ENCODE results near the gene MSH5. TPM values are rescaled to one million over a fixed set of nuclear protein-coding genes. Genes with fewer than 3 reads are reported as not detected.
A peak's percentile ranks its signal among the peaks of the same experiment; 100 is the strongest.

Gene MSH5
- total and polyA plus RNA-seq, 5 donors from 2014 or later = 1.2 to 17.4 (median 1.4) TPM

- no peaks in the 10 kb centered on the region for H3K27me3 Mint-ChIP-seq
- Histone ChIP-seq H3K4me1 (ENCODE audit: control insufficient read depth, insufficient read depth, low read length, poor library complexity, severe bottlenecking) (no peaks in the 10 kb centered on the region), H3K4me3 (ENCODE audit: low read depth, low read length) (no peak overlapping the region), H3K36me3 (ENCODE audit: control insufficient read depth, insufficient read depth, low read length) (no peaks in the 10 kb centered on the region), H3K27ac (ENCODE audit: insufficient read depth, low read length, poor library complexity, severe bottlenecking) (no peak overlapping the region), H3K27me3 (ENCODE audit: control insufficient read depth, insufficient read depth, low read length) (no peaks in the 10 kb centered on the region), H3K9me3 (ENCODE audit: control insufficient read depth in 2 of 2, low read length in 2 of 2) (no peaks in the 10 kb centered on the region)
- H3K4me3 Mint-ChIP-seq = no peak overlapping the region
- no peak for DNase-seq
- H3K9me3 Mint-ChIP-seq = no peaks in the 10 kb centered on the region
- peaks cover 19% of the 10 kb centered on the region for H3K36me3 Mint-ChIP-seq
- H3K27ac Mint-ChIP-seq = peak overlapping the region in 1 of 3 donors; percentile 55
- H3K4me1 Mint-ChIP-seq = peaks cover 0 to 6% (median 4%) of the 10 kb centered on the region in 4 donors
- ATAC-seq (ENCODE audit: low read depth in 2 of 2) = no peak
These were observed 21.0 kb downstream of the MSH5 start for GRCh38 chr6:31760790-31761189.

GRCh38 chr6:31761343-31761742, 21.5 kb downstream of the MSH5 start:
- peaks cover 19% of the 10 kb centered on the region for H3K36me3 Mint-ChIP-seq

DNA sequence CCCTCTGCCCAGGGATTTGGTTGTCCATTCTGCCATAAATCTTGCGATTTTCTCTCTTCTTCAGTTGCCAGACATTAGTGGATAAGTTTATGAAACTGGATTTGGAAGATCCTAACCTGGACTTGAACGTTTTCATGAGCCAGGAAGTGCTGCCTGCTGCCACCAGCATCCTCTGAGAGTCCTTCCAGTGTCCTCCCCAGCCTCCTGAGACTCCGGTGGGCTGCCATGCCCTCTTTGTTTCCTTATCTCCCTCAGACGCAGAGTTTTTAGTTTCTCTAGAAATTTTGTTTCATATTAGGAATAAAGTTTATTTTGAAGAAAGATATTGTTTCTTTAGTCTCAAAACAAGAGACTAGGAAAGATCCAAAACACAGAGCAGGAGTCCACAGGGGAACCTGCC, 22.6 kb downstream of the MSH5 start, which contains the start of gene SAPCD1:
TSS of gene SAPCD1 (plus strand) at position 301 of the 400 bp plus-strand sequence. CDS start 399 bp downstream, outside the sequence.
- no peaks in the 10 kb centered on the region for H3K9me3 ChIP-seq (ENCODE audit: control insufficient read depth in 2 of 2, low read length in 2 of 2)
- Mint-ChIP-seq H3K4me1 (peaks cover 0 to 5% (median 4%) of the 10 kb centered on the region in 4 donors), H3K36me3 (peaks cover 19% of the 10 kb centered on the region), H3K9me3 (no peaks in the 10 kb centered on the region), H3K4me3 (no peak within 1 kb of the TSS), H3K27me3 (no peaks in the 10 kb centered on the region), H3K27ac (peak within 1 kb of the TSS in 2 of 3 donors; percentile 81 to 83)
- H3K27me3 ChIP-seq (ENCODE audit: control insufficient read depth, insufficient read depth, low read length) = no peaks in the 10 kb centered on the region
- no peak for ATAC-seq (ENCODE audit: low read depth in 2 of 2)
- H3K36me3 ChIP-seq (ENCODE audit: control insufficient read depth, insufficient read depth, low read length) = no peaks in the 10 kb centered on the region
- H3K4me1 ChIP-seq (ENCODE audit: control insufficient read depth, insufficient read depth, low read length, poor library complexity, severe bottlenecking) = no peaks in the 10 kb centered on the region
- no peak for DNase-seq
- H3K27ac ChIP-seq (ENCODE audit: insufficient read depth, low read length, poor library complexity, severe bottlenecking) = no peak within 1 kb of the TSS
- H3K4me3 ChIP-seq (ENCODE audit: low read depth, low read length) = no peak within 1 kb of the TSS

More at GRCh38 chr6:31761343-31761742, 21.5 kb downstream of the MSH5 start:
- H3K27ac ChIP-seq (ENCODE audit: insufficient read depth, low read length, poor library complexity, severe bottlenecking) = no peak overlapping the region
- no peaks in the 10 kb centered on the region for H3K27me3 Mint-ChIP-seq
- no peak for DNase-seq
- ATAC-seq (ENCODE audit: low read depth in 2 of 2) = no peak
- no peaks in the 10 kb centered on the region for H3K9me3 Mint-ChIP-seq
- no peak overlapping the region for H3K27ac Mint-ChIP-seq
- H3K4me1 ChIP-seq (ENCODE audit: control insufficient read depth, insufficient read depth, low read length, poor library complexity, severe bottlenecking) = no peaks in the 10 kb centered on the region
- H3K9me3 ChIP-seq (ENCODE audit: control insufficient read depth in 2 of 2, low read length in 2 of 2) = no peaks in the 10 kb centered on the region
- H3K4me1 Mint-ChIP-seq = peaks cover 0 to 5% (median 4%) of the 10 kb centered on the region in 4 donors
- no peaks in the 10 kb centered on the region for H3K27me3 ChIP-seq (ENCODE audit: control insufficient read depth, insufficient read depth, low read length)
- no peak overlapping the region for H3K4me3 ChIP-seq (ENCODE audit: low read depth, low read length)
- H3K4me3 Mint-ChIP-seq = no peak overlapping the region
- no peaks in the 10 kb centered on the region for H3K36me3 ChIP-seq (ENCODE audit: control insufficient read depth, insufficient read depth, low read length)

DNA sequence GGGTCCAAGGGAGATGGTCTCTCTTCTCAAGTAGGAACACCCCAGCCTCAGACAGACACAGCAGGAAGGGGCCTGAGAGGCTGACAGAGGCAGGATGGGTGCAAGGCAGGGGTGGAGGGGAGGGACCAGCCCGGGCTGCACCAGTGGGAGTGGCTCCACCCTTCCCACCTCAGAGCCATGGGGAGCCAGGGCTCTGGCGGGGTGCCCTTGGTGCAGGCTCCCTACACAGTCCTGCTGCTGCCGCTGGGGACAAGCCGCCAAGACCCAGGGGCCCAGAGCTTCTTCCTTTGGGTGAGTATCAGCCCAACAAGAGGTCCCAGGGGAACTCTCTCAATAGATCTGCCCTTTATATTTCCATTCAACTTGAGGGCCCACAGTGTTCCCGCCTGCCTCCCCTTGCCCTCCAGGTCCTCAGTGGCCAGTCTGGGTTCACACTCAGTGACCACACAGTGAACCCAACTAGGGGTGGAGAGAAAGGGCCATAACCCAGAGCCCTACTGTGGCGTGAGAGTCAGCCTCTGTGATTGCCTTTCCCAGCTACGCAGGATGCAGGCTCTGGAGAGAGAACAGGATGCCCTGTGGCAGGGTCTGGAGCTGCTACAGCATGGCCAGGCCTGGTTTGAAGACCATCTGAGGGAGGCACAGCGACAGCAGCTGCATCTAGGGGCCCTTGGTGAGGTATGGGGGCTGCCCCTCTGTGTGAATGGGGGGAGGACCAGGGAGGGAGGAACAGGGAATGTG, 23.2 kb downstream of the MSH5 start:
- peaks cover 0 to 5% (median 4%) of the 10 kb centered on the region in 4 donors for H3K4me1 Mint-ChIP-seq
- Histone ChIP-seq H3K36me3 (ENCODE audit: control insufficient read depth, insufficient read depth, low read length) (no peaks in the 10 kb centered on the region), H3K4me1 (ENCODE audit: control insufficient read depth, insufficient read depth, low read length, poor library complexity, severe bottlenecking) (no peaks in the 10 kb centered on the region), H3K9me3 (ENCODE audit: control insufficient read depth in 2 of 2, low read length in 2 of 2) (no peaks in the 10 kb centered on the region), H3K27ac (ENCODE audit: insufficient read depth, low read length, poor library complexity, severe bottlenecking) (no peak overlapping the region), H3K27me3 (ENCODE audit: control insufficient read depth, insufficient read depth, low read length) (no peaks in the 10 kb centered on the region), H3K4me3 (ENCODE audit: low read depth, low read length) (no peak overlapping the region)
- H3K36me3 Mint-ChIP-seq = peaks cover 19% of the 10 kb centered on the region
- H3K9me3 Mint-ChIP-seq = no peaks in the 10 kb centered on the region
- peak overlapping the region in 2 of 3 donors; percentile 70 to 81 for H3K27ac Mint-ChIP-seq
- no peak overlapping the region for H3K4me3 Mint-ChIP-seq
- DNase-seq (no peak), ATAC-seq (ENCODE audit: low read depth in 2 of 2) (no peak)
- no peaks in the 10 kb centered on the region for H3K27me3 Mint-ChIP-seq

GRCh38 chr6:31763619-31763940, 23.8 kb downstream of the MSH5 start:
- no peaks in the 10 kb centered on the region for H3K4me1 ChIP-seq (ENCODE audit: control insufficient read depth, insufficient read depth, low read length, poor library complexity, severe bottlenecking)
- no peaks in the 10 kb centered on the region for H3K36me3 ChIP-seq (ENCODE audit: control insufficient read depth, insufficient read depth, low read length)
- DNase-seq = no peak
- no peaks in the 10 kb centered on the region for H3K27me3 Mint-ChIP-seq
- no peaks in the 10 kb centered on the region for H3K9me3 Mint-ChIP-seq
- no peaks in the 10 kb centered on the region for H3K9me3 ChIP-seq (ENCODE audit: control insufficient read depth in 2 of 2, low read length in 2 of 2)
- H3K4me1 Mint-ChIP-seq = peaks cover 0 to 5% (median 4%) of the 10 kb centered on the region in 4 donors
- H3K4me3 Mint-ChIP-seq = no peak overlapping the region
- no peak for ATAC-seq (ENCODE audit: low read depth in 2 of 2)
- peak overlapping the region in 2 of 3 donors; percentile 70 to 81 for H3K27ac Mint-ChIP-seq
- no peak overlapping the region for H3K4me3 ChIP-seq (ENCODE audit: low read depth, low read length)
- peaks cover 19% of the 10 kb centered on the region for H3K36me3 Mint-ChIP-seq
- H3K27me3 ChIP-seq (ENCODE audit: control insufficient read depth, insufficient read depth, low read length) = no peaks in the 10 kb centered on the region
- H3K27ac ChIP-seq (ENCODE audit: insufficient read depth, low read length, poor library complexity, severe bottlenecking) = no peak overlapping the region

DNA sequence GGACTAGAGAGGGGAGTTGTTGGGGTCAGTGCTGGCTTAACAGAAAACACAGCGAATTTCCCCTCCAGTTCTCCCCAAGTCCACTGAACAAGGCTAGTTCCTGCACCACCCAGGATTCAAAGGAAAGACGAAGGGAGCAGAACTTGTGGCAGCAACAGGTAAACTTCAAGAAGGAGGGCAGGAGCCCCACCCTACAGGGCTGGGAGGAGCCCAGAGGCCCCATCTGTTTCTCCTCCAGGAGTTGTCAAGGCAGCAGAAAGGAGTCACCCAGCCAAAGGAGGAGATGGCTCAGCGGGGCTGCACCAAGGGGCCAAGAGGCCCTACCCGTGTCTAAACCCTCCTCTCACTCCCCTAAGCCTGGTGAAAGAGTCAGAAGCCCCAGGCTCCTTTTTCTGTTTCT, 24.4 kb downstream of the MSH5 start:
- no peak overlapping the region for H3K4me3 ChIP-seq (ENCODE audit: low read depth, low read length)
- ATAC-seq (ENCODE audit: low read depth in 2 of 2) (no peak), DNase-seq (no peak)
- no peak overlapping the region for H3K4me3 Mint-ChIP-seq
- H3K9me3 Mint-ChIP-seq = peaks cover 0 to 1% (median 0%) of the 10 kb centered on the region in 7 donors
- peaks cover under 1 to 8% (median 5%) of the 10 kb centered on the region in 4 donors for H3K4me1 Mint-ChIP-seq
- no peaks in the 10 kb centered on the region for H3K4me1 ChIP-seq (ENCODE audit: control insufficient read depth, insufficient read depth, low read length, poor library complexity, severe bottlenecking)
- H3K36me3 Mint-ChIP-seq = peaks cover 14% of the 10 kb centered on the region
- H3K27me3 Mint-ChIP-seq = no peaks in the 10 kb centered on the region
- no peaks in the 10 kb centered on the region for H3K27me3 ChIP-seq (ENCODE audit: control insufficient read depth, insufficient read depth, low read length)
- H3K27ac Mint-ChIP-seq = peak overlapping the region in 1 of 3 donors; percentile 81
- H3K36me3 ChIP-seq (ENCODE audit: control insufficient read depth, insufficient read depth, low read length) = no peaks in the 10 kb centered on the region
- no peaks in the 10 kb centered on the region for H3K9me3 ChIP-seq (ENCODE audit: control insufficient read depth in 2 of 2, low read length in 2 of 2)
- no peak overlapping the region for H3K27ac ChIP-seq (ENCODE audit: insufficient read depth, low read length, poor library complexity, severe bottlenecking)

- Mint-ChIP-seq H3K4me1 (peaks cover 9 to 15% (median 11%) of the 10 kb centered on the region in 4 donors), H3K27ac (peak overlapping the region in 2 of 3 donors; percentile 47 to 55), H3K36me3 (peaks cover 7% of the 10 kb centered on the region), H3K27me3 (no peaks in the 10 kb centered on the region), H3K9me3 (peaks cover 0 to 1% (median 0%) of the 10 kb centered on the region in 7 donors), H3K4me3 (no peak overlapping the region)
- no peak overlapping the region for H3K4me3 ChIP-seq (ENCODE audit: low read depth, low read length)
- ATAC-seq (ENCODE audit: low read depth in 2 of 2) (no peak), DNase-seq (no peak)
- no peaks in the 10 kb centered on the region for H3K9me3 ChIP-seq (ENCODE audit: control insufficient read depth in 2 of 2, low read length in 2 of 2)
- H3K27me3 ChIP-seq (ENCODE audit: control insufficient read depth, insufficient read depth, low read length) = no peaks in the 10 kb centered on the region
- H3K36me3 ChIP-seq (ENCODE audit: control insufficient read depth, insufficient read depth, low read length) = no peaks in the 10 kb centered on the region
- H3K27ac ChIP-seq (ENCODE audit: insufficient read depth, low read length, poor library complexity, severe bottlenecking) = no peak overlapping the region
- peaks cover 3% of the 10 kb centered on the region for H3K4me1 ChIP-seq (ENCODE audit: control insufficient read depth, insufficient read depth, low read length, poor library complexity, severe bottlenecking)
These were observed 25.7 kb downstream of the MSH5 start for GRCh38 chr6:31765559-31765909.
